SK-N-SH treated with all-trans-retinoic acid at 6 μM for 48 hours (cell line): ENCODE results near the gene SLCO3A1.

Source experiments
- BACH2 ChIP-seq: fragments of 250-450 bp; sonication (Bioruptor Pico); IDR thresholded peaks from 2 replicates; pipeline ENCODE4 v1.9.0; 2021; ENCODE audit warnings: mild to moderate bottlenecking, borderline replicate concordance
- CREB5 ChIP-seq: fragments of 250-450 bp; sonication (Bioruptor Pico); IDR thresholded peaks from 2 replicates; pipeline ENCODE4 v1.5.1; 2020; ENCODE audit warnings: low read depth, mild to moderate bottlenecking, moderate library complexity
- CSDC2 ChIP-seq: fragments of 250-450 bp; sonication (Bioruptor Pico); IDR thresholded peaks from 2 replicates; pipeline ENCODE4 v1.5.0; 2020; ENCODE audit warnings: mild to moderate bottlenecking, moderate library complexity
- ISL1 ChIP-seq: fragments of 250-450 bp; sonication (Bioruptor Pico); IDR thresholded peaks from 2 replicates; pipeline ENCODE4 v2.1.2; 2022; ENCODE audit warnings: mild to moderate bottlenecking, moderate library complexity
- SNAI2 ChIP-seq: fragments of 250-450 bp; sonication (Bioruptor Pico); IDR thresholded peaks from 2 replicates; pipeline ENCODE4 v1.5.0; 2020; ENCODE audit warnings: mild to moderate bottlenecking, moderate library complexity
- ZC3H10 ChIP-seq: fragments of 250-450 bp; sonication (Bioruptor Pico); IDR thresholded peaks from 2 replicates; pipeline ENCODE4 v1.5.1; 2021; ENCODE audit warnings: mild to moderate bottlenecking, moderate library complexity
- TF ChIP-seq, protein P1 (sequence below): fragments of 250-450 bp; sonication (Bioruptor Pico); IDR thresholded peaks from 2 replicates; pipeline ENCODE4 v1.8.0; 2020; ENCODE audit warnings: mild to moderate bottlenecking, moderate library complexity, borderline replicate concordance

DNA sequence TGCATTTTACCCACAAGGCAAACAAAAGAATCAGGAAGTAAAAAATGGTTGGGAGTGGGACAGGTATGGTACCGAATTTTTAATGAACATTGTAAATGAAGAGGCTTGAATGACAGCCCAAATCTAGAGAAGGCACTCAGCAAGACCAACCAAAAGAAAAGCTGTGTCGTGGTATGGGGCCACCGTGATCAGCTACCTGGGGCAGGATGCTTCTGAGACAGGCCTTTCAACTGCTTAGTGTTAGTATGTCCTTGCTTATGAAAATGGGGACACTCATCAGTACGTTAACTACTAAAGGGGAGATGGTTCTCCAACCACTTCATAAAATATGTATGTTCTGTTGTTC lies 311.5 kb downstream of the SLCO3A1 start:
- TF ChIP-seq CSDC2 (CRISPR knock-in tag) (no peak), ZC3H10 (CRISPR knock-in tag) (no peak), ISL1 (CRISPR knock-in tag) (no peak), BACH2 (CRISPR knock-in tag) (no peak), CREB5 (CRISPR knock-in tag) (no peak), SNAI2 (CRISPR knock-in tag) (no peak)
- TF ChIP-seq, protein P1, sequence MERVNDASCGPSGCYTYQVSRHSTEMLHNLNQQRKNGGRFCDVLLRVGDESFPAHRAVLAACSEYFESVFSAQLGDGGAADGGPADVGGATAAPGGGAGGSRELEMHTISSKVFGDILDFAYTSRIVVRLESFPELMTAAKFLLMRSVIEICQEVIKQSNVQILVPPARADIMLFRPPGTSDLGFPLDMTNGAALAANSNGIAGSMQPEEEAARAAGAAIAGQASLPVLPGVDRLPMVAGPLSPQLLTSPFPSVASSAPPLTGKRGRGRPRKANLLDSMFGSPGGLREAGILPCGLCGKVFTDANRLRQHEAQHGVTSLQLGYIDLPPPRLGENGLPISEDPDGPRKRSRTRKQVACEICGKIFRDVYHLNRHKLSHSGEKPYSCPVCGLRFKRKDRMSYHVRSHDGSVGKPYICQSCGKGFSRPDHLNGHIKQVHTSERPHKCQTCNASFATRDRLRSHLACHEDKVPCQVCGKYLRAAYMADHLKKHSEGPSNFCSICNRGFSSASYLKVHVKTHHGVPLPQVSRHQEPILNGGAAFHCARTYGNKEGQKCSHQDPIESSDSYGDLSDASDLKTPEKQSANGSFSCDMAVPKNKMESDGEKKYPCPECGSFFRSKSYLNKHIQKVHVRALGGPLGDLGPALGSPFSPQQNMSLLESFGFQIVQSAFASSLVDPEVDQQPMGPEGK (CRISPR knock-in tag), result no peak
